NCI-H510A treated with DMSO at 0.1 percent for 48 hours (cell line): ENCODE measurements around the gene ARFGAP3.
"Not testable (repeated sequence)": the region's sequence is repeated elsewhere in the genome, so short reads cannot be mapped to it uniquely, and the experiment has no call there.

Experiments
- DNase-seq: peaks from one replicate; lab custom pipeline; 2025; lab: John Stamatoyannopoulos, UW

The ARFGAP3 gene

DNA sequence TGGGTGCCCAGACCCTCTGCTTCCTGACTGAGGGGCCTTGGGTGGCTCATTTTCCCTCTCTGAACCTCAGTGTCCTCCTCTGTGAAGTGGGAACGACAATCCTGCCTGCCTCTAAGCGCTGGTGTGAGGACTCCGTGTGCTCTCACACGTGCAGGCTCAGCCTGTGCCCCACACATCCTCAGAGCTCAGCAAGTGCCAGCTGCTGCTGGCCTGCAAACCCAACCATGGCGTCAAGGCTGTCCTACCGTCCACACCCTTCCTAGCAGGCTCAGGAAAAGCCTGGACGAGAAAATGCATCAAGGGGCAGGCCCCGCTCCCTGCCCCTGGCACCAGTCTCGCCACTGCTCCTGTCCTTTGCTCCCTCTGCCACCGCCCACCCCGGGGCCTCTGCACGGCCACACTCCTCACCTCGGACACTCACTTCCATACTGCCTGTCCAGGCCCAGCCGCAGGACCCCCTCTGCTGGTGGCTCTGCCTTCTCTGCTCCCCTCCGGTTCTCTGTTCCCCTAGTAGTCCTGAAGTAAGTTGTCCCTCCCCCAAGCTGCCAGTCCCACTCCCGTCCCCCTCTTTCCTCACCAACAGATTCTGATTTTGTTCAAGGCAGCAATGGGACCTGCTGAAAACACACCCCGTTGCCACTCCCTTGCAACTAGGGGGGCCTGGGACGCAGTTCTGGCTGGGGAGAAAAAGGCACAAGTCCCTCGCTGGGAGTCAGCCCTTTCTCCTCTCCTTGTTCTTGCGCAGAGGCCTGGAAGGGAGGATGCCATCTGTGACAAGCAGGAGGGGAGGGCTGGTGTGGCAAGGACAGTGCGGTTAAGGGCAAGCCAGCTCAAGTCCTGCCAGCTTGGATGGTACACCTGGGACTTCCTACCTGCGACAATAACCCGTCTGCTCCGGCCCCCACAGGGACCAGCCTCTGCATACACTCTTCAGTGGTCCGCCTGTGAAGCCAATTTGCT is 62.2 kb downstream of the ARFGAP3 start:
- DNase-seq = no peak

DNA sequence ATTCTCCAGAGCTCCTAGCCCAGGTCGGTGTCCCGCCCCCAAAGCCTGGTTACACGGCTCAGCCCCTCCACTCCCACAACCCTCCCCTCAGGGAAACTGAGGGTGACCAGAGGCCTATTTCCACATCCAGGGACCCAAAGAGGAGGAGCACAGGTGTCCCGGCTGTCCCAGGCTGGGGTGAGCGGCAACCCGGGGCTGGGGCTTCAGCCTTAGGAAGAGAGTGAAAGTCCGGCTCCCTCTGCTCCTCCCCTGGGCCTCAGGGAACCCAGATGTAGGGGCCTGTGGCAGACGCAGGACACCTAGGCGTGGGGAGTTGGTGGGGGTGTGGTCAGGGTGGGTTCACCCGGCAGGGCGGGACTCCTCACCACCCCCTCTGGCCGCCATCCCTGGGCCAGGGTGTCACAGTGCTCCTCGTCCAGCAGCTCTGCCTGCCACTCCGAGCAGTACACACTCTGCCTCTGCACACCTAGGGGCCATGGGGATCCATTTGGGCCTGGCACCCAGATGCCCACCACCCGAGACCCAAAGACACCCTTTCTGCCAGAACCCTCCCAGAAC is 63.1 kb downstream of the ARFGAP3 start:
- DNase-seq = no peak

DNA sequence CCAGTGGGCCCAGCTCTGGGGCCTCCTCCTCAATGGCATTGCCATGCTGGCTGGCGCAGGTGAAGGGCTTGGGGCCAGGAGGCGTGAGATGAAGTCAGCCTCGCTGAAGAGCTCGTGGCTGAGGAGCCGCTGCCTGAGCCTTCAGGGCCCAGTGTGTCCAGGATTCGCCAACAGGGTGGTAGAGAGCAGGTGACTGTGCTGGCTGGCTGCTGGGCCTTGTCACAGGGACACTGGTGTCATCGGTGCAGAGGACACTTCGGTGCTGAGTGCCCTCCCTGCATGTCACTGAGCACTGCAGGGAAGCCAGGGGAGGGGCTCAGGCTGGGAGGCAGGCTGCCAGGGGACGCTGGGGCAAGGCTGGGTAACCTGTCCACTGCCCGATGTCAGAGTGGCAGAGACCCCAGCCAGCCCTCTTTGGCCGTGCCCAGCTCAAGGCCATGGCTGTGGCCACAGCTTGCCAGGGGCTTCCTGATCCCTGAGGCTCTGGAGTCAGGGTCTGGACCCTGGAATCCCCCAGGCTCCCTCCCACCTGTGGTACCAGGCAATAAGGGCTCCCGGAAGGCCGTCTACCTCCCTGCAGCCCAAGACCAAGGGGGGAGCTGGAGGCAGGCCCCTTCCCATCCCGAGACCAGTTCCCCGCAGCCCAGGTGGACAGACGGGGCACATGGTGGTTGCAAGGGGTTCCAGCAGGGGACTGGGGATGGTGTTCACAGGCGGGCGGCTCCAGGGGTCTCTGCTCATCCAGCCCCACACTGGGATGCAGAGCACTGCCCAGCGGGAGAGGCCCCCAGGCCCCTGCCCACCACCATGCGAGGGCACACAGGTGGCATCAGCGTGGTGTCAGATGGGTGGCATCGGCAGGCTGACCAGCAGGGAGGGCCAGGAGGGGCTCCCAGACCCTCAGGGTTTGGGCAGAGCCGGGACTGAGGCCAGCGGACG is 63.9 kb downstream of the ARFGAP3 start:
- no peak for DNase-seq

DNA sequence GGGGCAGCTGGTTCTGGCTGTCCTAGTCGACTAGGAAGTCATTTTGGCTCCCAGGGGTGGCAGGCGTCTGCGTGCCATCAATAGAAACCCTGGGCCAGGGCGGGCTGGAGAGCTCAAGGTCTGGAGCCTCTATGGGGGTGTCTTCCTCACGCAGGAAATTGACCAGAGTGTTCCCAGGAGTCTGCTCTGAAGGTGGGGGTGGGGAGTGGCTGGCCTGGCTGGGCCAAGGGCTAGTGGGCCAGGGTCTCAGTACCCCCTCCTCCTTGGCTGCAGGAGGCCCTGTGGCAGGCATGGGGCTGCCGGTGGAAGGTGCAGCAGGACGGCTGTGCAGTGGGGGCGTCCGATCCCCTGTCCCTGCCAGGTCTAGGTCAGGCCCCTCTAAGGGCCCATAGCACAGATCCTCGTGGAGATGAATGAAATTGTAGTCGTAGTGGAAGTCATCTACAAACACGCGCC is 64.6 kb downstream of the ARFGAP3 start:
- DNase-seq = no peak

DNA sequence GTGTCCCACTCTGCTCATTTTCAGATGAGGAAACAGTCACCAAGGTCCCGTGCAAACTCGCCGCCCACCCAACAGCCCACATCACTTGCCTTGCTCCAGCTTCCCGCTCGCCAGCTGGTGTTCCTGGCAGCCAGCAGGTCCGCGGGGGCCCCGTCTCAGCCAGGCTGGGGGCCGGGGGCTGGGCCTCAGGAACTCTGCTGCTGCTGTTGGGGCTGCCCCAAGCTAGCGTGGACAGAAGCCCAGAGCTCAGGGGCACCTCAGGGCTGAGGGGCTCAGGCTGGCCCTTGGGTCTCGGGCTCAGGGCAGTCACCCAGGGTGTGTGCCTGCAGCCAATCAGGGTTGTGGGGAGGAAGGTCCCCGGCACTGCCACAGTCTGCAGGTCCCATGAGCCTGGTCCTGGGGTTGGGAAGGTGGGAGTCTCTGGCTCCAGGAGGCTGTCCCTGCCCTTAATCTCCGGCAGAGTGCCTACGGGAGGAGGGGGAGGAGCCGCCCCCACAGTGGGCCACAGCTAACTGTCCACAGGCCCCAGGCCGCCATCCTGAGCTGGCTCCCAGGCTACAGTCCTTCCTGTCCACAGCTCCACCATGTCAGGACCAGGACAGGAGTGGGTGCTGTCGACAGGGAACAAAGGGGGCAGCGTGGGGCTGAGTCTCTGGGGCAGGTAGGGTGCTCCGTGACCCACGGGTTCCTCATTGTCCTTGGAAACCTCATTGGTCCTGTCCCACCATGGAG is 65.2 kb downstream of the ARFGAP3 start:
- DNase-seq = no peak

DNA sequence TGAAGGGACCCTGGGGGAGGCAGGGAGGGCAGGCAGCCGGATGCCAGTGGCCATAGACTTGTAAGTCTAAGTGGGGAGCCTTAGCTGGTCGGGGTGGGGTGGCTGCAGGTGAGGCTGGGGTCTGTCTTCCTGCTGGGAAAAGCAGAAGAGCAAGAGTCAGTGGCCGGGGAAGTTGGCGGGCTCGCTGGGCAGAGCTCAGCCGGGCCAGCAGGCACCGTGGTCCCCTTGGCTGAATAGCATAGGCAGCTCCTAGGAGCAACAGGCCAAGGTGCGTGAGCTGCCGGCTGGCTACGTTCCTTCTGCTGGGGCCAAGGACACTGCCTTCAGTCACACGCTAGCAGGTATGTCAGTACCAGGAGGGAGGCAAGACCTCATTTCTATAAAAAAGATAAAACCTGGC is 68.6 kb downstream of the ARFGAP3 start:
- no peak for DNase-seq

GRCh38 chr22:42788021-42788420 is 69.1 kb downstream of the ARFGAP3 start:
- no peak for DNase-seq

GRCh38 chr22:42787357-42787736 is 69.7 kb downstream of the ARFGAP3 start:
- no peak for DNase-seq

DNA sequence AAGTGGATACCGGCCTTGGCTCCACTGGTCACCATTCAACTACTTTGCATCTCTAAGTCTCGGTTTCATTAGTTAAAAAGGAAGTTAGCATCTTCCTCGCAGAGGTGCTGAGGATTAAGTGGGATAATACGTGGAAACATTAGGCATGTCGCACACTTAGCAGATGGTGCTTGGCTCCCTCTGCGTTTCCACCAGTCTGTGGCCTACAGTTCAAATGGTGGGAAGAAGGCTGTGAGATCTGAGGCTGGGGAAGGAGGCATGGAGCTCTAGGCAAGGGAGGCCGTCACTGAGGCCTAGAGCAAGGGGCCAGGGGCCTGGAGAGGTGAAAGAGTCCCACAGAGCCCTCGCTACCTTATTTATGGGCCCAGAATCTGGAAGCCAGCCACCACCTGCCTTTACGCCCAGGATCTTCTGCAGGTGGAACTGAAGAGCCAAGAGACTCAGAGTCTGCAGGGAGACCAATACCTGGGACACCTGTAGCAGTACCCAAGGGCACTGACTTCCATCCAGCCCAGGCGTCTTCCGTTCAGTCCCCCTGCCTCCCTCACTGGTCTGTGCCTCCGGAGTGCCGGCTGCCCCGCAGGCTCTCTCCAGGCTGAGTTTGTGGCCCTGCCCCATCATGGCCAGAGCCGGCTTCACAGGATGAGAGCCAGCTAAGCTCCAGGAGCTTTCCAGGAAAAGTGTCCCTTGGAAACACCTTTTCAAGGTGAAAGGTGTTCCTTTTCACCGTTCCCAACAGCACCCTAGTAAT is 70.3 kb downstream of the ARFGAP3 start:
- no peak for DNase-seq

DNA sequence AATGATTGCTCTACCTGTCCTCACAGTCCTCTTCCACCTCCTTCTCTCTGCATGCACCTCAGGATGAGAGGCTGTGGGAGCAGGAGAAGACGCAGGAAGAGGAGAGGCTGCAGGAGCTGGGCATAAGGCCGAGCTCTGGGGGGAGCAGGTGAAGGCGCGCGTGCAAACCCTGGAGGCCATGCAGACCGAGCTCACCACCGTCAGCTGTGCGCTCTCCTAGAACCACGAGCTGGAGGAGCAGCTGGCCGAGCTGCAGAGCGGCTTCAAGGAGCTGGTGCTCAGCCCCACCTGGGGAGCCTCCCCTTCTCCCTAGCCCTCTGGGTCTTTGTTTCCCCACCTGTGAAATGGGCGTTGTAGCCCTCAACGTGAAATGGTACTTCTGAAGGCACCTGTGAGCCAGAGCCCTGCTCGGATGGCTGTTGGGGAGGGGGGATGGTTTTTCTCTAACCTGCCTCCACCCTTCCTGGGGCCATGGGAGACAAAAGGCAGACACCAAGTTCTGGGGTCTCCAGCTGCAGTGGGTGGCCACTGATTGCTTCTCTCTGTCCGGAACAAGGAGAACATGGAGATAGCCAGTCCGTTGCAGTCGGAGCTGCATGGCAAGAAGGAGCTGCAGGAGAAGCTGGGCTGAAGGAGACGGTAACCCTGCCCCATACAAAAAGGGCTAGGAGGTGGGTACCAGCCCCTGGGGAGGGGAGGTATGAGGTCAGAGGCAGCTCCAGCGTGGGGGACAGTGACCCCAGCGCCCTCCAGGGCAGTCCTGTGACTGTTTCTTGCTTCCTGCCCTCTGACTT is 71.2 kb downstream of the ARFGAP3 start:
- no peak for DNase-seq

DNA sequence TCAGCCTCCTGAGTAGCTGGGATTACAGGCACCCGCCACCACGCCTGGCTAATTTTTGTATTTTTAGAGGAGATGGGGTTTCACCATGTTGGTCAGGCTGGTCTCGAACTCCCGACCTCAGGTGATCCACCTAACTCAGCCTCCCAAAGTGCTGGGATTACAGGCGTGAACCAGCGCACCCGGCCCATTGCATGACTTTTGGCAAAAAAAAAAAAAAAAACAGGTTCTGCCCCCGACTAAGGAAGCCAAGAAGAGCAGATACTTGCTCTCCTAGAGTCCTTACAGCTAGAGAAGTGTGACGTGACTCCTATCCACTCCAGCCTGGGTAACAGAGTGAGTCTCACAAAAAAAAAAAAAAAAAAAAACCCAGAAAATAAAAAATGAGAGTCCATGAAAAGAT is 74.8 kb downstream of the ARFGAP3 start:
- DNase-seq = not testable (repeated sequence)

DNA sequence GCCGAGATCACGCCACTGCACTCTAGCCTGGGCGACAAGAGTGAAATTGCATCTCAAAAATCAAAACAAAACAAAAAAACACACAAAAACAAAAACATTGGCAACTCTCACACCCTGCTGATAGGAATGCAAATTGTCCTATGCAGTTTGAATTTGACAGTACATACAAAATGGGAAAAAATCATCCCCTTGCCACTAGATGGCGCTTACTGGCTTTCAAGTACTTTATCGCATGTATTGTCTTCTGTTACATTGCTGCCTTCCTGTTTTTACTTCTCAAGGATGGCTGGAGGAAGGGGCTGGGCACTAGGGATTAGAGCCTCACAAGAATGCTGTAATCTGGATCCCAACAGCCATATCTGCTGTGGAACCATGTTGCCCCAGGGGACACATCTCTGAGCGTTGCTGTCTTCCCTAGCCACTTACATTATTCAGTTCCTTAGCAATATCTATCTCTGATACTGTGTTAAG is 77.0 kb downstream of the ARFGAP3 start:
- DNase-seq = peak; percentile 77

DNA sequence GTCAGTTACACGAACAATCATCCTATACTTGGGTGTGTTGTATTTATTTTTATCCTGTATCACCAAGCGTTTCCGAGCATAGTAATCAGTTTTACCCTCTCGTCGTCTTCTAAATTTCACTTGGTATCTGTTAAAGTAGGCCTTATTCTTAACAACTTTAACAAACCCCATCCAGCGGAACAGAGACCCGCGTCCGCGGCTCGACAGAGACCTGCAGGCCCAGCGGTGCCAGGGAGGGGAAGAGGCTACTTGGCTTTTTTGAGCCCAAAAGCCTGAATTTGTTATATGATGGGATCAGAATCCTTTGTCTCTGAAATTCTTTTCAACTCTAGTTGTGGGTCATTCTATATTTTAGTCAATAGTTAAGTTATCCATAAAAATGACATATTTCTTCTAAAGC is 79.9 kb downstream of the ARFGAP3 start:
- no peak for DNase-seq

- peak; percentile 51 for DNase-seq
Observed at GRCh38 chr22:42773167-42773566, 83.9 kb downstream of the ARFGAP3 start.

DNA sequence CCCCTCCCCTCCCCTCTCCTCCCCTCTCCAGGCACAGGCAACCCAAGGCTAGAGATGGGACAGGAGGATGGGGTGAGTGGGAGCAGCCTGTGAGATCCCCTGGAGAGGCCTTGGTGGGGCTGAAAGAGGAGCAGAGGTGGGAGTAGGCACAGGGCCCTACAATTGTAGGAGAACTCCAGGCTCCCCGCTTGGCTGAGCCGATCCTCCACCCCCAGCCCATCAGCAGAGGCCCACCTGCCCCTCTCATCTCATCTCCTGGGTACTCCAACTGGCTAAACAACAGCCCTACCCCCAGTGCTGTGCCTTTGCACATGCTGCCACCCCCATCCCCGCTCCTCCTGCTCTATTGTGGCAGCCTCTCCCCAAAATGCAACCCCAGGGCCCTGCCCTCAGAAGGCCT is 84.4 kb downstream of the ARFGAP3 start:
- peak; percentile 38 for DNase-seq

- DNase-seq = no peak
Observed at GRCh38 chr22:42770941-42771647, 86.0 kb downstream of the ARFGAP3 start.

- no peak for DNase-seq
Observed at GRCh38 chr22:42770448-42770726, 86.7 kb downstream of the ARFGAP3 start.

DNA sequence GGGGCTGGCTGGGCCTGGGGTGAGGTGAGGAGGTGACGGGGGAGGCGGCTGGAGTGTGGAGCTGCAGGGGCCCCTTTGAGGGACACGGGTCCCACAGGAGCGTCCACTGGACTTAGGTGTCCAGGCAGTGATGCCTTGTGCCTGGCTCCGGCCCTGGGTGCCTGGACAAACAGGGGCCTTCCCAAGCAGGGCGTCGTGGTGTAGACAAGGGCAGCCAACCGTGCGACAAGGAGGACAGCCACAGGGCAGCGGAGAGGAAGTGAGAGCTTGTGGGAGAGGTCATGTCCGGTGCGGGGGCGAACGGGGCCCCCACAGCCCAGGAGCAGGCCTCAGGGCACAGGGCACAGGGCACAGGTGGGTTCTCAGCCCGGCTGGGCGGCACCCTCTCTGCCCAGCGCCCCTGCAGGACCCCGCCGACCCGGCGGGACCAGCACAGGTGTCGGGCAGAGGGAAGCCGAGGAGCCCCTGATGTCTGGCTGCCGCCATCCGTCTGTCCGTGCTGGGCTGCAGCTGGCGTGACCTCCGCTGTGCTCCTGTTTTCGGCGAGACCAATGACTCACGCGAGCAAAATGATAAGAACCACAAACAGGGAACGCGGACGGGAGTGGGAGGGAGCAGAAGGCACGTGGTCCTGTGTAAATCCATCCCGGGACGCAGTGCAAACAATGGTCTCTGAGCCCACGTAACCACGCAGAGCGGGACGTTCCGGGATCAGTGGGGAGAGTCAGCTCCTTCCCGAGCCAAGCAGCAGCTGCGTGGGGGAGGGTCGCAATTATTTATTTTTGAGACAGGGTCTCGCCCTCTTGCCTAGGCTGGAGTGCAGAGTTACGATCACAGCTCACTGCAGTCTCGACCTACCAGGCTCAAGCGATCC is 87.3 kb downstream of the ARFGAP3 start:
- DNase-seq = no peak

- no peak for DNase-seq
Observed at GRCh38 chr22:42769238-42769573, 87.9 kb downstream of the ARFGAP3 start.
